ENCODE data around the gene GCH1.

- no peak for TF ChIP-seq RAD21 (conservative IDR thresholded peaks at IDR 0.05)
- TF ChIP-seq CTCF (IDR thresholded peaks at IDR 0.05; ENCODE audit: poor library complexity, severe bottlenecking), result no peak
- TF ChIP-seq REST (IDR thresholded peaks at IDR 0.05; ENCODE audit: borderline replicate concordance), result no peak
- no peak for TF ChIP-seq SMC3 (conservative IDR thresholded peaks at IDR 0.05; ENCODE audit: poor library complexity)
- TF ChIP-seq POLR2AphosphoS5 (IDR thresholded peaks at IDR 0.05), result no peak
- no peak for TF ChIP-seq TAF1 (IDR thresholded peaks at IDR 0.05; ENCODE audit: low read depth)
- TF ChIP-seq EZH2 (IDR thresholded peaks at IDR 0.05; ENCODE audit: borderline replicate concordance, insufficient read depth, low read length, poor library complexity, severe bottlenecking), result no peak
- no peak for TF ChIP-seq EP300 (conservative IDR thresholded peaks at IDR 0.05; ENCODE audit: poor library complexity, severe bottlenecking)
These were observed 46.5 kb downstream of the GCH1 start for GRCh38 chr14:54856152-54856551.

Measured in neural cell (in vitro differentiated cells).